22Rv1 (cell line): ENCODE results near the gene PUS3.

Experiments used
- H3K27ac ChIP-seq: fragments of 450-650 bp; 2 replicates; pipeline ENCODE4 v1.5.1; 2017
- CTCF ChIP-seq: fragments of 450-650 bp; IDR thresholded peaks from 2 replicates; pipeline ENCODE4 v1.5.1; 2017; ENCODE audit warnings: mild to moderate bottlenecking
- ZFX ChIP-seq: fragments of 450-650 bp; IDR thresholded peaks from 2 replicates; pipeline ENCODE4 v1.6.1; 2017; ENCODE audit warnings: antibody characterized with exemption, borderline replicate concordance

PUS3 gene

DNA sequence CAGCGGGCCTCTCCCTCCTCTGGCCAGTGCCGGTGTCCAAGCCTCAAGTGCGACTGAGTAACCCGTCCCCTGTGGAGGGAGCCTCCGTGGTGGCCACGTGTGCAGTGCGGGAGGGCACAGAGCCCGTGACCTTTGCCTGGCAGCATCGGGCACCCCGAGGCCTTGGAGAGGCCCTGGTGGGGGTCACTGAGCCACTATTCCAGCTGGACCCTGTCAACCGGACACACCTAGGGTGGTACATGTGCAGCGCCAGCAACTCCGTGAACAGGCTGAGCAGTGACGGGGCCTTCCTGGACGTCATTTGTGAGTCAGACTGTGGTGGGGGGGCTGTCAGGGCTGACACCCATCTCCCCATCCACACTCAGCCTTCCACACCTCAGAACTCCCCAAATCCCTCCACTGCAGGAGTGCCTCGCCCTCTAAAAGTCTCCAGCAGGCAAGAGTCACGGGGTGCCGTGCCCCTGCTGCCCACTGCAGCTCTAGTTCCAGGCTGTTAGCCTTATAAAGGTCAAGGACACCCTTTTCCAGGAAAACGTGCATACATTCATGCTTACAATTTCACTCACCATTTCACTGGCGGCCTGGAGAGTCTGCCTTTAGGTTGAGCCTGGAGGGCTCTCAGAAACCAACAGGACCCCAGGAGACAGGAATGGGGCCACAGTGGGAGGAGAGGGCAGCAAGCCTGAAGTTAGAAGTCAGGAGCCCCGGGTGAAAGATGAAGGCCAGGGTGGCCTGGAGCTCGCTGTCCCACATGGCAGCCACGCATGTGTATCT, 45.5 kb upstream of the PUS3 start:
- H3K27ac ChIP-seq: no peak overlapping the region
- TF ChIP-seq CTCF: no peak
- no peak for TF ChIP-seq ZFX

DNA sequence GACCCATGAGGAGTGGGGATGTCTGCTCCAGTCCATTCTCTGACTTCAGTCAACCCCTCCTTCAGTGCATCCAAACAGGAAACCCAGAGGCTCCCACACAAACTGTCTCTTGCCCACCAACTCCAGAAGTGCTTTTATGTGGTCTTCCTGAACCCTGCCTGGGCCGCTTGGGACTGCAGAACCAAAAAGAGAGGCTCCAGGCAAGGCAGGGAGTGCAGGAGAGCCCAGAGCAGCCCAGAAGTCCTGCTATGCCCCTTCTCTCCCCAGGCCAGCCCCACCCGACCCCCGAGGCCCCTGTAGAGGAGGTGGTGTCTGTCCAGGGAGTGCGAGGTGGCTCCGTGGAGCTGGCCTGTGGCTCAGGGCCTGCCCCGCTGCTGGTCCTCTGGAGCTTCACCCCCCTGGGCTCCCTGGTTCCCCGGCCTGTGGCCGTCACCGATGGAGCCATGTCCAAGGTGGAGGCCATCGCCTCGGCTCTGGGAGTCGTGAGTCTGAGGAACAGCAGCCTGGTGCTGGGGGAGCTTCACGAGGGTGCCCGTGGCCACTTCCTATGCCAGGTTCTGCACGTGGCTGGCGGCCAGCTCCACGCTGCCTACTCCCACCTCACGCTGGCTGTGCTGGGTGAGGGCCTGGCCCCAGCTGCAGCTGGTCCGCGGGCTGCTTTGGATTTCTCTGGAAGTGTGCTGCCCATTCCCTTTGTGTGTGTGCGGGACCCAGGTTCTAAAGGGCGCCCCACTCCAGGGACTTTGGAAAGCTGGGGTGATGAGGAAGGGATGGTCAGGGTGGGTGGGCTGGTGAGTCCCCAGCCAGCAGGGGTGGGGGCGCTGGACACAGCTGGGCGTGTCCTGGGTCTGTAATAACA, 44.6 kb upstream of the PUS3 start:
- TF ChIP-seq ZFX (no peak), CTCF (no peak)
- no peak overlapping the region for H3K27ac ChIP-seq

GRCh38 chr11:125946712-125947418, 43.9 kb upstream of the PUS3 start:
- H3K27ac ChIP-seq: no peak overlapping the region
- TF ChIP-seq CTCF: no peak
- TF ChIP-seq ZFX: no peak

DNA sequence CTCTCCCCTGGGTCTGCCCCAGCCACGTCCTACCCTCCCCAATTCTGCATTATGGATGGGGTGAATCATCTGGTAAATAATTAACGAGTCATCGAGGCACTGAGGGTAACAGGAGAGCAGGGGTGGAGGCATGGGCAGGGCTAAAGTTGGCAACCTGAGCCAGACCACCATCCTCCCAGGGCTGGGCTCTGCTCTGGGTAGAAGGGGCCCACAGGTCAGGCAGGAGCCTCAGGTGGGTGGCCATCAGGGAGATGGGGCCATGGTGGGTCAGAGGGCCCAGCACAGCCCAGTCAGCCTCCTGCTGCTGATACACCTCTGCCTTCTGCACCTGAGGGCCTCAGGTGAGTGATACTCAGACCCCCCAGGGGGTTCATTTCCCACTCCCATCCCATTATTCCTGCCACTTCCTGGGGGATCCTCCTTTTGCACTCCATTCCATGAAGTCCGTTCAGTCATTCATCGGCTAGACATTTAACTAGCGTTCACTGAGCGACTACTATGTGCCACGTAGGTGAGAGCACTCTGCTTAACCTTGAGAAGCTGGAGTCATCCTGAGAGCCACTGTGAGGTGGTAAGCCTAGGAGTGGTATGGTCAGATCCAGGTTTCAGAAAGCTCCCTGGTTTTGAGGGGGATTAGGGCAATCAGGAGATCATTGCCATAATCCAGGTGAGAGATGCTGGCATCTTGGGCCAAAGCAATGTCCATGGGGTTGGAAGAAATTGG, 43.0 kb upstream of the PUS3 start, which contains the start of gene VSIG10L2:
TSS of gene VSIG10L2 (plus strand) at position 248 of the 724 bp plus-strand sequence. CDS start at position 260, 12 bp downstream.
- no peak within 1 kb of the TSS for H3K27ac ChIP-seq
- TF ChIP-seq CTCF (no peak), ZFX (no peak)

- no peak overlapping the region for H3K27ac ChIP-seq
- TF ChIP-seq ZFX (no peak), CTCF (no peak)
These were observed 42.2 kb upstream of the PUS3 start for GRCh38 chr11:125945011-125945796.

GRCh38 chr11:125944350-125945010, 41.5 kb upstream of the PUS3 start:
- TF ChIP-seq CTCF (no peak), ZFX (no peak)

More at GRCh38 chr11:125944350-125945010, 41.5 kb upstream of the PUS3 start:
- no peak overlapping the region for H3K27ac ChIP-seq
